ENCODE measurements around the gene CELF5.
"Not testable (repeated sequence)": the region's sequence is repeated elsewhere in the genome, so short reads cannot be mapped to it uniquely, and the experiment has no call there.

CELF5 gene

DNA sequence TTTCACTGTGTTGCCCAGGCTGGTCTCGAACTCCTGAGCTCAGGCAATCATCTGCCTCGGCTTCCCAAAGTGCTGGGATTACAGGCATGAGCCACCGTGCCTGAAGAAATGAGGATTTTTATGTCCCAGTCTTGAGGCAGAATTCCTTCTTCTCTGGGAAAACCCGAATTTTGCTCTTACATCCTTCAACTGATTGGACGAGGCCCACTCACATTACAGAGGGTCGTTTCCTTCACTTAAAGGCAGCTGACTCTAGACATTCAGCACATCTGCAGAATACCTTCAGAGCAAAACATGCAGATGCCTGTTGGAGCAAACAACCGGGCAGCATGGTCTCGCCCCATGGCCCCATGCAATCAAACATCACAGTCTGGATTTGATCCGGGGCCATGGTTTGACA is 105.6 kb downstream of the CELF5 start:
- no peak for DNase-seq

DNA sequence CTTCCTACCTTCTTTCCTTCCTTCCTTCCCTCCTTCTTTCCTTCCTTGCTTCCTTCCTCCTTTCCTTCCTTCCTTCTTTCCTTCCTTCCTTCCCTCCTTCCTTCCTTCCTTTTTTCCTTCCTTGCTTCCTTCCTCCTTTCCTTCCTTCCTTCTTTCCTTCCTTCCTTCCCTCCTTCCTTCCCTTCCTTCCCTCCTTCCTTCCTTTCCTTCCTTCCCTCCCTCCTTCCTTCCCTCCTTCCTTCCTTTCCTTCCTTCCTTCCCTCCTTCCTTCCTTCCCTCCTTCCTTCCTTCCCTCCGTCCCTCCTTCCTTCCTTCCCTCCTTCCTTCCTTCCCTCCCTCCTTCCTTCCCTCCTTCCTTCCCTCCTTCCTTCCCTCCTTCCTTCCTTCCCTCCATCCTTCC is 107.8 kb downstream of the CELF5 start:
- DNase-seq: not testable (repeated sequence)

DNA sequence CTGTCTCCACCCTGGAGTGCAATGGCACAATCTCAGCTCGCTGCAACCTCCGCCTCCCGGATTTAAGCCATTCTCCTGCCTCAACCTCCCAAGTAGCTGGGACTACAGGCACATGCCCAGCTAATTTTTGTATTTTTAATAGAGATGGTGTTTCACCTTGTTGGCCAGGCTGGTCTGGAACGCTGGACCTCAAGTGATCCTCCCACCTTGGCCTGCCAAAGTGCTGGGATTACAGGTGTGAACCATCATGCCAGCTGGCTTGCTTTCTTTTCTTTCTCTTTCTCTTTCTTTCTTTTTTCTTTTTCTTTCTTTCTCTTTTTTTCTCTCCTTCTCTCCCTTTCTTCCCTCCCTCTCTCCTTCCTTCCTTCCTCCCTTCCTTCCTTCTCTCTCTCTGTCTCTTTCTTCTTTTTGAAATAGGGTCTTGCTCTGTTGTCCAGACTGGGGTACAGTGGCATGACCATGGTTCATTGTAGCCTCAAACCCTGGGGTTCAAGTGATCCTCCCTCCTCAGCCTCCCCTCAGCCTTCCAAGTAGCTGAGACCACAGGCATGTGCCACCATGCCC is 108.6 kb downstream of the CELF5 start:
- DNase-seq: no peak

DNA sequence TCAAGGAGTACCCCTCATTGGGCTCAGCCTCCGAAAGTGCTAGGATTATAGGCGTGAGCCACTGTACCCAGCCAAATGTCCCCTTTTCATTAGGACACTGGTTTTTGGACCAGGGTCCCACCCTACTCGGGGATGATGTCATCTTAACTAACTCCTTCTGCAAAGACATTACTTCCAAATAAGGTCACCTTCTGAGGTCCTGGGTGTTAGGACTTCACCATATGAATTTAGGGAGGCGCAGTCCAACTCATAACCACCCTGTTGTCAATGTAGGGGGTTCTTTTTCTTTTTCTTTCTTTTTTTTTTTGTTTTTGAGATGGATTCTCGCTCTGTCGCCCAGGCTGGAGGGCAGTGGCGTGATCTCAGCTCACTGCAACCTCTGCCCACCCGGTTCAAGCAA is 109.2 kb downstream of the CELF5 start:
- DNase-seq: no peak

DNA sequence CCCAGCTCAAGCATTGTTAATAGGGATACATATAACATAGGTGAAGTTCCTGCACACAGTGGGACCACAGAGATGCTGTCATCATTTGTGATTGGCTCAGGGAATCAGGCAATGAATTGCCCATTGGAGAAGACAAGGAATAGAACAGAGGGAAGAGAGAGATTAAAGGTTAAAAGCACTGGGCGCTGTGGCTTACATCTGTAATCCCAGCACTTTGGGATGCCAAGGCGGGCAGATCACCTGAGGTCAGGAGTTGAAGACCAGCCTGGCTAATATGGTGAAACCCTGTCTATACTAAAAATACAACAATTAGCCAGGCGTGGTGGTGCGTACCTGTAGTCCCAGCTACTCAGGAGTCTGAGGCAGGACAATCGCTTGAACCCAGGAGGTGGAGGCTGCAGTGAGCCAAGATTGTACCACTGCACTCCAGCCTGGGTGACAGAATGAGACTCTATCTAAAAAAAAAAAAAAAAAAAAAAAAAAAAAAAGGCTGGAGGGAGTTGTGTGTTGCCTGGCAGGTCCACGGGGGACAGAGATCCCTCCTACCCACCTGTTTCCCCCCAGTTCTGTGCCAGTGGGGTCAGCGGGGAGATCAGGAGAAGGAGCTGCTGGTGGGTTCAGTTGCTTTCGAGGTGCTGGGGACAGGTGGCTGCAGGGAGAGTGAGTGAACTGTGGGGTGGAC is 110.4 kb downstream of the CELF5 start:
- DNase-seq: not testable (repeated sequence)

DNA sequence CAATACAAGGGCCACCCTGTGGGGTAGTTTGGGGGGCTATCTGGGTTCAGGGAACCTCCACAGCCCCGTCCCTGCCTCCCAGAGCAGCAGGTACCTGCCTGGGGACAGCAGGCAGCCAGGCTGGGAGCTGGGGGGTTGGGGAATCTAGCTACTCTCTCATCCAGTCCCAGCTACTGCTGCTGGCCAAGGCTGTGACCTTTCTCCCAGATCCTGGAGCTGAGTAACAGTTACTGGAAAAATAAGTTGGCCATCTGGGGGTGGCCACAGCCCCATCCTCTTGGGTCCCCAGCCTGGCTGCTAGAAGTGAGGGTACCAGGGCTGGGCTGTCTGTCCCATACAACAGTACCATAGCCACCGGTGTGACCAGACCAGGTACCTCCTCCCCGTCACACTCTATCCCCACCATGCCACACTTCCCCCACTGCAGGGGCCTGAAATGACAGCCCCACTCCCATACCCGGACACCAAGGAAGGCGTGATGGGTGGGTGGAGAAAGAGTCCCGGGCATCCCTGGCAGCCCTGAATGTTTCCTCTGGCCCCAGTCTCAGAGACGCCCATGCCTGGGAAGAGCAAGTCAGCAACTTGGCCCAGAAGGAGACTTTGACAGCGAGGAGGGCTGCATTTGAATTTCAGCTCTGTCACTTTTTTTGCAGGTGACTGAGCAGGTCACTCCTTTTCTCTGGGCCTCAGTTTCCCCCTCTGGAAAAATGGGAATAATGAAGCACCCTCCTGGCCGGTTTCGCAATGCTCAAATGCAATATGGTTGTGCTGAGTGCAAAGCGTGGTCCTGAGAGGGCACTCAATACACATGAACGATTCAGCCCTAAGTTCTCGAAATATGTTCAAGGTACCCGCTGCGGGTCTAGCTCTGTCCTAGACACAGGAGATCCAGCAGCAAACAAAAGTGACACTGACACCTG is 111.2 kb downstream of the CELF5 start:
- no peak for DNase-seq

DNA sequence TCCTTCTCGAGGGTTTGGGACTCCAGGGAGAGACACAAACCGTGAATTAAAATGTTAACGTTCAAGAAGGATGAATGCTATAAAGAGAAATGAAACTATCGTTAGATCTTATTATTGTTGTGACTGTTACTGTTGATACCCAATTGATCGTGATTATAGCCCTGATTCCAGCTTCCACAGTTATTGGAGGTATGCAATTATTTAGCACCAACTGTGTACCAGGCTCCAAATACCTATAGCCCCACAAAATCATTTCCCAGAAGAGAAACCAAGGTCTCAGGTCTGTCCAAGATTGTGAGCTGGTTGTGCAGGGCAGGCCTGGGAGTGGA is 111.9 kb downstream of the CELF5 start:
- DNase-seq: no peak

DNA sequence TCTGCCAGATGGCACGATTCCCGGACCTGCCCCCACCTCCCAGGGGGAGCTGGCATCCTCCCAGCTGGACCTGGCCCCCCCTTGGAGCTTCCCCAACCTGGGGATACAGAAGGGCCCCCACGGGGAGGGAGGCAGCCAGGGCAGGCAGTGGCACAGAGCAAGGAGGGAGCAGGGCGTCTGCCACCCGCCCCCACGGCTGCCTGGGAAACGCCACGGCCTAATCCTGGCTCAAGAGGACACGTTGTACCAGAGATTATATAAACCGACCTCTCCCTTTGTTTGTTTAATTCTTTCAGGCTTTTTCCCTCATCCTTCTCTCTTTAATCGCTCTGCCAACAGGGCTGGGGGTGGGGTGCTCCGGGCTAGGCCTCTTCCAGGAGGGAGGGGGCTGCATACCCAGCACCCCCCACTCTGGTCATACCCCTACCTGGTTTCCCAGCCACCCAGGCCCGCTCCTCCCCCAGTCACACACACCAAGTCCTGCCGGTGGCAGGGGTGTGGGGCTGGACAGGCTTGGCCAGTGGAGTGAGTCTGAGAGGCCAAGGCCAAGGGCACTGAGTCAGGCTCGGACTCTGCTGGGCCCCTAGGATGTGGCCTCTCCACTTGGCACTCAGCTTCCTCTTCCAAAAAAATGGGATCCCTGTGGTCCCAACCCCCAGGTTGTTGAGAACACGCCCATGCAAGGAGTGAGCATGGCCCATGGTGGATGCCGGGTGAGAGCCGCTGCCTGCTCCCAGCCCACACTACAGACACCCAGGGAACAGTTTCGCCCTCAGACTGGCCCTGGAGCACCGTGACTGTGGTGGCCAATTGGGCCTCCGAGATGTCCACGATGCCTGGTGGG is 112.4 kb downstream of the CELF5 start:
- DNase-seq: no peak

DNA sequence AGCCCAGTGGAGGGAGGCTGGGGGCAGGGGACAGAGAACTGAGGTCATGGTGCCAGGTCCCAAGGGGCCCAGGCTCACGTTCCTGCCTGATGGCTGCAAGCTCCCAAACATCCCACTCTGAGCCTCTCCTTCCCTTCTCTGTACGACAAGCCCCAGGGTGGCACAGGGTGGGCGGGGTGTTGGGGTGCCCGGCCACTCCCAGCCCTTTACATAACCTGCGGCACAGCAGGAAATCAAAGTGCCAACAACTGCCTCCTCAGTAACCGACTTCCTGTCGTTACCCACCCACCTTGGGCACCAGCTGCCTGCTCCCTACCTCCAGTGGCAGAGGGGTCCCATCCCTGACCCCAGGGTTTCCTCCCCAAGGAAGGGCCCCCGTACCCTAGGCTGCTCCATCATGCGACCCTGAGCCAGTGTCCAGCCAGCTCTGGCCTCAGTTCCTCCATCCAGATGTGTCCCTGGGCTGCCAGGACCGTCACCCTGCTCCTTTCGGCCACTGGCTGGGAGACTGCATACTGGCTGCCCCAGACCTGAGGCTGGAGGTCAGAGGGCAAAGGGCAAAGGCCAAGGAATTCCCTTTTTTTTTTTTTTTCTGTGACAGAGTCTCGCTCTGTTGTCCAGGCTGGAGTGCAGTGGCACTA is 114.2 kb downstream of the CELF5 start:
- DNase-seq: no peak

DNA sequence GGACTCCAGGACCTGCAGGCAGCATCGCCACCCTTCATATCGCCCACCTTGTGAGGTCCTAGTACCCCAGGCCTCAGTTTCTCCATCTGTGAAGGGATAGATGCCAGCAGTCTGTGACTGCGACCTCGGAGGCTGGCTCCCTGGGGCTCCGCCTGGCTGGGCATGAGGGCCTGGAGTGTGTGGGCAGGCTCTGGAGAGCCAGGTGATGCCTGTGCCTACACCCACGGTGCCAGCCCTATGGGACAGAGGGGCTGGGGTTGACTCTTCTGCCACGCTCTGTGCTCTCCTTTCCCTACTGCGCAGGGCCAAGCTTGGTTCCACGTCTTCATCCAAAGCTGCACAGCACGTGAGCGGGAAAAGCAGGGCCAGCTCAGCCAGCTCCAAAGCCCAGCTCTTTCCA is 115.9 kb downstream of the CELF5 start:
- no peak for DNase-seq

DNA sequence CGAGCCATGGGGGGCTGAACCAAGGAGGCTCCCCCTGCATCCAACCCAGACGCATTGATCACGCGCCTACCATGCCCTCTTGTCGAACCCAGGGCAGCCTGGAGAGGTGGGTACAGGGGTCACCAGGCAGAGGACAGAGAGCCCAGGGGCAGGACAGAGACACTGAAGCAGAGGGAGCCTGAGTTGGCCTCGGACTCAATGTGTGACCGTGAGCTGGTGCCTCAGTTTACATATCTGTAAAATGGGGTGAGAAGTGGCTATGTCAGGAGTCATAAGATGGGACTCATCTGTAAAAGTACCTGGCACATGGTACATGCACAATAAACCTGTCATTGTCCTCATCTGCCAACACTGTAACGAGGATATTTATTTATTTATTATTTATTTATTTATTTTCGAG is 117.8 kb downstream of the CELF5 start:
- no peak for DNase-seq

DNA sequence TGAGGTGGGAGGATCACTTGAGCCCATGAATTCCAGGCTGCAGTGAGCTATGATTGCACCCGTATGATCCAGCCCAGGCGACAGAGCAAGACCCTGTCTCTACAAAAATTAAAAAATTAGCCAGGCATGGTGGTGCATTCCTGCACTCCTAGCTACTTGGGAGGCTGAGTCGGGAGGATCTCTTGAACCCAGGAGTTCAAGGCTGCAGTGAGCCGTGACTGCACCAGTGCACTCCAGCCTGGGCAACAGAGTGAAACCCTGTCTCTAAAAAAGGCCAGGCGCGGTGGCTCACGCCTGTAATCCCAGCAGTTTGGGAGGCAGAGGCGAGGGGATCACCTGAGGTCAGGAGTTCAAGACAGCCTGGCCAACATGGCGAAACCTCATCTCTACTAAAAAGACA is 118.5 kb downstream of the CELF5 start:
- DNase-seq: not testable (repeated sequence)

DNA sequence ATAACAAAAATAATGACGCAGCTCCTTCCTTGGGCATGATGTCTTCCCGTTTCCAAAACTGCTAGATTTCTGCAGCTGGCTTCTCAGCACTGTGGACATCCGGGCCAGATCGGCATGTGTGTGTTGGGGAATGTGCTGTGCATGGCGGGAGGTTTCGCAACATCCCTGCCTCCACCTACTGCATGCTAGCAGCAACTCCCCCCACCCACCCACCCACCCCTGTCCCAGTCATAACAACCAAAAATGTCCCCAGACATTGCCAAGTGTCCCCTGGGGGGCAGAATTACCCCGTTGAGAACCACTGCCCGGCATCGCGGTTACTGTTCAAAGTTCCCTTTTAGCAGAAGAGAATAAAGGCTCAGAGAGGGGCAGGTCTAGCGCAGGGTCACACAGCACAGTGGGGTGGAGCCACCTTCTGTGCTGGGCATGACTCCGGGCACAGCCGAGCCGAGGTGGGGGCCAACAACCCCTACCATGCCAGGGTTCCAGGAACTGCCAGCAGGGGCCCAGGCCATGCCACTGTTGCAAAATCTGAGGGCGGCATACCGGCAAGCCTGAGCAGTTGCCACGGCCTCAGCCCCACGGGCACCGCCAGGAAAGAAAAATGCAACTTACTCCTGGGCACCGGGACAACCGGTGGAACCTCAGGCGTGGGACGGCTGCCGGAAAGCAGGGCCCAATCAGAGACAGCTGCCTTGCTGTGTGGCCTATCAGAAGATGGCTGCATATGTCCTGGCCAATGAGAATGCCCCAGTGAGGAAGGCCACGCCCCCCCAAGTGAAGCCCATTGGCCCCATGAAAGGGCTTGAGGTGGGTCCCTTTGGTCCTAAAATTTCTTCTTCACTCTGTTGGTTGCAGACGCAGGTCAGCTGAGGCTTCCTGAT is 119.4 kb downstream of the CELF5 start:
- DNase-seq: peak; percentile 80

DNA sequence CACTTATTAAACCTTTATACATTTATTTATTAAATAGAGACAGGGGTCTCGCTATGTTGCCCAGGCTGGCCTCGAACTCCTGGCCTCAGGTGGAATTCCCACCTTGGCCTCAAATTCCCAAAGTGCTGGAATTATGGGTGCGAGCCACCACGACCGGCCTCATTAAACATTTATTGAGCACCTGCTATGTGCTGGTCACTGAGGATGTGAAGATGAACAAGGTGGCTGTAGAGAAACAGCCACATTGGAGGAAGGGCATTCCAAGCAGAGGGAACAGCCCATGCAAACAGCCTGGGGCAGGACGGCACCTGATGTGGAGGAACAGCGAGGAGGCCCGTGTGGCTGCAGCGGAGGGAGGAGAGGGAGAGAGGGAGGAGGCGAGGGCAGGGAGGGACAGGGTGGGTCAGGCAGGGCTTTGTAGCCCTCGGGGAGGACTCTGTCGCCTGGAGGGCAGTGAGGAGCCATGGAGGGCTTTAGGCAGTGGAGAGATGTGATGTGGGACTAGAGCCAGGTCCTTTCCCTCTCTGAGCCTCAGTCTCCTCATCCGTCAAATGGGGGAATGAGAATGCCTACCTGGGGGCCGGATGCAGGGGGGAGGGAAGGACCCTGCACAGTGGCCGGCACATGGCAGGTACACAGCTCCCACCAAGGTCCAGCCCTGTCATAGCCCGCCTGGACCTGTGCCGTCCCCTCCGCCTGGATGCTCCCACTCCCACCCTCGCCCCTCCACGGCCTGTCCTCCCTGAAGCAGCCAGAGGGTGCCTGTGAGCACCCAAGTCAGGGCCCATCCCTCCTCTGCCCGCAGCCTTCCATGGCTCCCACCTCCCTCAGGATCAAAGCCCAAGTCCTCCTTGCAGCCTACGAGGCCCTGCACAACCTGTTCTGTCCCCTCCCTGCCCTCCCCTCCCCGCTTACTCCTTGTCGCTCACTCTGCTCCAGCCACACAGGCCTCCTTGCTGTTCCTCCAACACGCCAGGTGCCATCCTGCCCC is 120.4 kb downstream of the CELF5 start:
- DNase-seq: no peak

DNA sequence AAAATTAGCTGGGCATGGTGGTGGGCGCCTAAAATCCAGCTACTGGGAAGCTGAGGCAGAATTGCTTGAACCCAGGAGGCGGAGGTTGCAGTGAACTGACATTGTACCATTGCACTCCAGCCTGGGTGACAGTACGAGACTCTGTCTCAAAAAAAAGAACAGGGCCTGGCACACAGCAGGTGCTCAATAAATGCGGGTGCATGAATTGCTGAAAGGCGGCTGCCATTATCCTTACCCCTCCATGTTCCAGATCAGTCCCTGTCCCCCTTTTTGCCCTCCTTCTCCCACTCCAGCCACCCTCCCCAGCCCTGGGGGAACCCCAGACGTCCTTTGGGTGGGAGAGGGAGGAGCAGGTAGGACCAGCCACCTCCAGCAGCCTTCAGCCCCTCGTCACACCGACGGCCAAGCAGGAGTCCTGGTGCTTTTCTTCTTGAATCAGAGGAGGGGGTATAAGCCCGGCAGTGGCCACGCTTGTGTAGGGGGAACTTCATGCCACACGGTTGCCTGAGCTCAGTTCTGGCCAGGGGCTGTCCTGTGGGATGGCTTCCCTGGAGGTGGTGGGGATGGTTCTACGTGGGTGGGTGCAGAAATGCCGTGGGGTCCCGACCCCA is 121.5 kb downstream of the CELF5 start:
- DNase-seq: no peak
